Endothelial cell (in vitro differentiated cells): ENCODE data around the gene ASPM. TPM values are rescaled to one million over a fixed set of nuclear protein-coding genes. Genes with fewer than 3 reads are reported as not detected.

Experiments
- DNase-seq: peaks from one replicate; pipeline ENCODE4 v3.0.0; 2021; ENCODE audit warnings: low spot score
- H3K27ac Mint-ChIP-seq: one replicate; pipeline ENCODE4 v1.8.0; 2021; ENCODE audit warnings: mixed read lengths, inconsistent platforms; ENCODE audit not compliant: unreplicated experiment
- H3K27me3 Mint-ChIP-seq: one replicate; pipeline ENCODE4 v1.8.0; 2021; ENCODE audit warnings: mild to moderate bottlenecking, moderate library complexity, mixed read lengths, inconsistent platforms; ENCODE audit not compliant: unreplicated experiment
- H3K36me3 Mint-ChIP-seq: one replicate; pipeline ENCODE4 v1.8.0; 2021; ENCODE audit warnings: mild to moderate bottlenecking, low read depth, mixed read lengths, inconsistent platforms; ENCODE audit not compliant: unreplicated experiment
- H3K4me1 Mint-ChIP-seq: one replicate; pipeline ENCODE4 v1.8.0; 2021; ENCODE audit warnings: mild to moderate bottlenecking, mixed read lengths, inconsistent platforms; ENCODE audit not compliant: unreplicated experiment
- H3K4me3 Mint-ChIP-seq: one replicate; pipeline ENCODE4 v1.8.0; 2021; ENCODE audit warnings: mild to moderate bottlenecking, mixed read lengths, inconsistent platforms; ENCODE audit not compliant: unreplicated experiment
- H3K9me3 Mint-ChIP-seq: one replicate; pipeline ENCODE4 v1.8.0; 2021; ENCODE audit warnings: mixed read lengths, inconsistent platforms; ENCODE audit not compliant: unreplicated experiment
- CTCF ChIP-seq: fragments of 200-600 bp; sonication (generic); IDR thresholded peaks from one replicate; pipeline ENCODE4 v1.5.0; 2021; ENCODE audit warnings: antibody characterized with exemption; ENCODE audit not compliant: unreplicated experiment
- total RNA-seq: library from RNA; stranded (reverse); fragmentation: NEBNext Ultra II Directional; extraction: Animal tissue kit (Norgen Biotek cat#: 25700); gene quantifications from one replicate; pipeline ENCODE4 v1.2.1, GENCODE V29; 2021; ENCODE audit not compliant: unreplicated experiment

The ASPM gene
- total RNA-seq, 1 donor from 2014 or later: 9.4 TPM

GRCh38 chr1:197171531-197171930 is 25.1 kb upstream of the ASPM start:
- Mint-ChIP-seq H3K36me3 (peaks cover 4% of the 10 kb centered on the region), H3K4me3 (no peak overlapping the region), H3K27me3 (no peaks in the 10 kb centered on the region), H3K9me3 (no peaks in the 10 kb centered on the region), H3K27ac (no peak overlapping the region), H3K4me1 (no peaks in the 10 kb centered on the region)
- TF ChIP-seq CTCF: no peak
- DNase-seq: no peak

- H3K36me3 Mint-ChIP-seq: peaks cover 4% of the 10 kb centered on the region
- H3K27me3 Mint-ChIP-seq: no peaks in the 10 kb centered on the region
- no peak overlapping the region for H3K27ac Mint-ChIP-seq
- no peaks in the 10 kb centered on the region for H3K9me3 Mint-ChIP-seq
- no peak overlapping the region for H3K4me3 Mint-ChIP-seq
- TF ChIP-seq CTCF: no peak
- no peak for DNase-seq
- H3K4me1 Mint-ChIP-seq: no peaks in the 10 kb centered on the region
Observed at GRCh38 chr1:197170538-197170937, 24.1 kb upstream of the ASPM start.

- H3K9me3 Mint-ChIP-seq: no peaks in the 10 kb centered on the region
- no peaks in the 10 kb centered on the region for H3K36me3 Mint-ChIP-seq
- no peaks in the 10 kb centered on the region for H3K27me3 Mint-ChIP-seq
- no peak for TF ChIP-seq CTCF
- no peak overlapping the region for H3K27ac Mint-ChIP-seq
- H3K4me3 Mint-ChIP-seq: no peak overlapping the region
- DNase-seq: no peak
- no peaks in the 10 kb centered on the region for H3K4me1 Mint-ChIP-seq
Observed at GRCh38 chr1:197159461-197159860, 13.0 kb upstream of the ASPM start.

DNA sequence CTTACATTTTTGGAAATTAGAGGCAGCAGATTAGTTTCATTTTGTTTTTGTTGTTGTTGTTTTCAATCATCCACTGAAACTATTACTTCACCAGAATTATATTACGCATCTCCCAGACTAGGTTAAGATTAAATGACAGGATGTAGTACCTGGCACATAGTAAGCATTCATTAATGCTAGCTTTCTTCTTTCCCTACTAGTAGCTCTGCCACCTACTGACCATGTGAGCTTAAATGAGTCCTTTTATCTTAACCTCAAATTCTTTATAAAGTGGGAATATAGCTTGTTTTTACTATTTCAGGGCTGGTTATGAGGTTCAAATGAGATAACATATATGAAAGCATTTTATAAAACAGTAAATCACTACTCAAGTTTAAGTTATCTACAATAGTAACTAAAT is 10.2 kb upstream of the ASPM start:
- TF ChIP-seq CTCF: no peak
- no peak overlapping the region for H3K27ac Mint-ChIP-seq

GRCh38 chr1:197152662-197153061 is 6.2 kb upstream of the ASPM start:
- DNase-seq: no peak
- H3K9me3 Mint-ChIP-seq: no peaks in the 10 kb centered on the region
- no peak overlapping the region for H3K4me3 Mint-ChIP-seq
- H3K36me3 Mint-ChIP-seq: no peaks in the 10 kb centered on the region
- TF ChIP-seq CTCF: no peak
- H3K27ac Mint-ChIP-seq: no peak overlapping the region
- H3K27me3 Mint-ChIP-seq: no peaks in the 10 kb centered on the region
- H3K4me1 Mint-ChIP-seq: no peaks in the 10 kb centered on the region

More for the DNA sequence above, 10.2 kb upstream of the ASPM start:
- no peaks in the 10 kb centered on the region for H3K36me3 Mint-ChIP-seq
- H3K9me3 Mint-ChIP-seq: no peaks in the 10 kb centered on the region
- DNase-seq: no peak
- H3K27me3 Mint-ChIP-seq: no peaks in the 10 kb centered on the region
- H3K4me1 Mint-ChIP-seq: no peaks in the 10 kb centered on the region
- no peak overlapping the region for H3K4me3 Mint-ChIP-seq
